ENCODE results near the gene RIPOR1. TPM values are rescaled to one million over a fixed set of nuclear protein-coding genes. Genes with fewer than 3 reads are reported as not detected.

The RIPOR1 gene
- total RNA-seq = 21.5 and 28.8 TPM in 2 replicates

GRCh38 chr16:67528222-67528869, at the start of gene RIPOR1:
Gene RIPOR1, plus strand, starts transcription at chr16:67528829. Its CDS starts 9,618 bp downstream, at chr16:67538447.

GRCh38 chr16:67480833-67481560, 47.6 kb upstream of the RIPOR1 start, which contains the start of gene ATP6V0D1:
Gene ATP6V0D1, minus strand, starts transcription at chr16:67481157. Its CDS starts 71 bp downstream, at chr16:67481086.

DNA sequence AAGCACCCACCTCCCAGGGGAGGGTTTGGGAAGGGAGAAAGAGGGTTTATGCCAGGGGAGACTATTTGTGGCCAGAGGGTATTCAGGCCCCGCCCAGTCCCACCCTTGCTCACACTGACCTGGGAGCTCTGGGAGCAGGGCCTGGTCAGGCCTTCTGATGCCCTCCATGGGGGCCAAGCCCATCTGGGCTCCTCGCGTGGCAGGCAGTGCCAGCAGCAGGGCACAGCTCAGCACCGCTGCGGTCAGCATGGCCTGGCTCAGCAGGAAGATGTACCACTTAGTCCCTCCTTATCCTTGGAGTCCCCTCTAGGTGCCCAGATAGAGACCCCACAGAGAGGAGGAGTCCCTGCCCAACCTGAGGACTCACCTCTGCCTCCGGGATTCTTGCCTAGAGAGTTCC, 45.5 kb upstream of the RIPOR1 start, which contains the start of gene AGRP:
Gene AGRP (minus strand): TSS at position 398 of the 400 bp plus-strand sequence. CDS start 149 bp downstream, at position 249.

DNA sequence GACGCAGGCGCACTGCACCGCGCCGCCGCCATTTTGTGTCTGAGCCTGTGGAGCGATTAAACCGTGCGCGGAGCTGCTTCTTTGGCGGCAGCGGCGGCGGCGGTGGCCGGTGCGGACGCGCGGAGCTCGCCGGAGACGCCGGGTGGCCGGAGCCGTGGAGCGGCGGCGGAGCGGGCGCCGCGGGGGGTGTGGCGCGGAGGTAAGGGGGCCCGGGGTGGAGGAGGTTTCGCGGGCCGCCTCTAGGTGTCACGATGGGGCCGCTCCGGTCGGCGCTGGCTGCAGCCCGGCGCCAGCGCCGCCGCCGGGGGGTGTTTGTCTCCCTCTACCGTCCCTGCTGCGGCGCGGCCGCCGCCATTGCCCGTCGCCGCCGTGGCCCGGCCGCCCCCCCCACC, 33.9 kb downstream of the RIPOR1 start, which contains the start of gene CTCF:
Gene CTCF (plus strand): TSS at position 1 of the 392 bp plus-strand sequence. CDS start 48,307 bp downstream, outside the sequence.

Other genes with a start within 250 kb of the RIPOR1 start
- gene PLEKHG4, start 249.3 kb upstream of the RIPOR1 start, total RNA-seq = 5.6 and 10.2 TPM in 2 replicates
- gene KCTD19, start 202.1 kb upstream of the RIPOR1 start, total RNA-seq = under 0.01 TPM in 1 of 2 replicates, not detected in the other
- gene LRRC36, start 202.0 kb upstream of the RIPOR1 start, total RNA-seq = 0.28 TPM in 1 of 2 replicates, not detected in the other
- gene TPPP3, start 135.3 kb upstream of the RIPOR1 start, total RNA-seq = 0.28 and 0.77 TPM in 2 replicates
- 1.7 and 5.4 TPM in 2 replicates for gene ZDHHC1, start 112.4 kb upstream of the RIPOR1 start, total RNA-seq
- not detected in 2 replicates for gene HSD11B2, start 97.7 kb upstream of the RIPOR1 start, total RNA-seq
- gene ATP6V0D1, start 47.7 kb upstream of the RIPOR1 start, total RNA-seq = 115 and 124 TPM in 2 replicates
- gene AGRP, start 45.3 kb upstream of the RIPOR1 start, total RNA-seq = not detected in 2 replicates
- 16.3 and 33.7 TPM in 2 replicates for gene CTCF, start 33.7 kb downstream of the RIPOR1 start, total RNA-seq
- gene CARMIL2, start 116.3 kb downstream of the RIPOR1 start, total RNA-seq = 0.28 and 0.38 TPM in 2 replicates
- gene ACD, start 131.4 kb downstream of the RIPOR1 start, total RNA-seq = 10.4 and 20.5 TPM in 2 replicates
- 1.1 and 1.2 TPM in 2 replicates for gene PARD6A, start 132.1 kb downstream of the RIPOR1 start, total RNA-seq
- 13.2 and 17.8 TPM in 2 replicates for gene ENKD1, start 137.9 kb downstream of the RIPOR1 start, total RNA-seq
- 2.5 and 7.6 TPM in 2 replicates for gene C16orf86, start 138.0 kb downstream of the RIPOR1 start, total RNA-seq
- 11.3 and 17.3 TPM in 2 replicates for gene GFOD2, start 190.5 kb downstream of the RIPOR1 start, total RNA-seq